Muscle layer of duodenum (tissue), 2 donors: ENCODE measurements around the gene SULF2.

Source experiments
- H3K27ac ChIP-seq: one replicate; pipeline ENCODE4 v1.7.0; 2013; ENCODE audit warnings: mild to moderate bottlenecking, low read length
- H3K27me3 ChIP-seq: one replicate; pipeline ENCODE4 v1.7.0; 2013; ENCODE audit warnings: low read depth, mild to moderate bottlenecking, control low read depth, low read length
- H3K36me3 ChIP-seq, 2 donors: one replicate each; pipeline ENCODE4 v1.7.0; 2013; ENCODE audit warnings: low read length in 2 of 2, control low read depth in 1 of 2, mild to moderate bottlenecking in 1 of 2; ENCODE audit not compliant: insufficient read depth in 2 of 2, control insufficient read depth in 1 of 2
- H3K4me1 ChIP-seq, 2 donors: one replicate each; pipeline ENCODE4 v1.7.0; 2013; ENCODE audit warnings: low read length in 2 of 2, mild to moderate bottlenecking in 2 of 2, control low read depth in 1 of 2, moderate library complexity in 1 of 2; ENCODE audit not compliant: insufficient read depth in 2 of 2, control insufficient read depth in 1 of 2
- H3K4me3 ChIP-seq, 2 donors: one replicate each; pipeline ENCODE4 v1.7.0; 2013; ENCODE audit warnings: low read length in 2 of 2, low read depth in 1 of 2, mild to moderate bottlenecking in 1 of 2
- H3K9me3 ChIP-seq, 2 donors: one replicate each; pipeline ENCODE4 v1.7.0; 2013; ENCODE audit warnings: low read length in 2 of 2, control low read depth in 1 of 2, mild to moderate bottlenecking in 1 of 2; ENCODE audit not compliant: control insufficient read depth in 1 of 2
- donor health status: healthy.

The SULF2 gene

DNA sequence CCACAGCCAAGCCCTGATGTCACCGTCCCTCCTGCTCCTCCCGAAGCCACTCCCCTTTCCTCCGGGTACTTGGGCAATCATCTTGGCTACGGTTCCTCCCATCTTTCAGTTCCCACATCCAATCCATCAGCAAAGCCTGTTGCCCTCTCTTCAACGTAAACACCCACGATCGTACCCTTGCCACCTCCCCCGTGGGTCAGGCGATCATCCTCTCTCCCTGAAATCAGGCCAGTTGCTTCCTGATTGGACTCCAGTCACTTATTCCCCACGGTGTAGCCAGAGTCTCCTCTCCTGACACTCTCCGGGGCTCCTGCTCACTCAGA, 44.5 kb downstream of the SULF2 start:
- Histone ChIP-seq H3K27me3 (no peaks in the 10 kb centered on the region), H3K4me3 (no peak overlapping the region), H3K27ac (no peak overlapping the region), H3K36me3 (peaks cover 0 to 14% of the 10 kb centered on the region in 2 donors), H3K4me1 (peaks cover 0 to 16% of the 10 kb centered on the region in 2 donors), H3K9me3 (no peaks in the 10 kb centered on the region)

- no peak overlapping the region for H3K4me3 ChIP-seq
- H3K27me3 ChIP-seq, result no peaks in the 10 kb centered on the region
- peaks cover 0 to 17% of the 10 kb centered on the region in 2 donors for H3K36me3 ChIP-seq
- H3K27ac ChIP-seq, result no peak overlapping the region
- H3K9me3 ChIP-seq, result no peaks in the 10 kb centered on the region
- H3K4me1 ChIP-seq, result peaks cover 0 to 19% of the 10 kb centered on the region in 2 donors
Observed at GRCh38 chr20:47740121-47740861, 45.0 kb downstream of the SULF2 start.

DNA sequence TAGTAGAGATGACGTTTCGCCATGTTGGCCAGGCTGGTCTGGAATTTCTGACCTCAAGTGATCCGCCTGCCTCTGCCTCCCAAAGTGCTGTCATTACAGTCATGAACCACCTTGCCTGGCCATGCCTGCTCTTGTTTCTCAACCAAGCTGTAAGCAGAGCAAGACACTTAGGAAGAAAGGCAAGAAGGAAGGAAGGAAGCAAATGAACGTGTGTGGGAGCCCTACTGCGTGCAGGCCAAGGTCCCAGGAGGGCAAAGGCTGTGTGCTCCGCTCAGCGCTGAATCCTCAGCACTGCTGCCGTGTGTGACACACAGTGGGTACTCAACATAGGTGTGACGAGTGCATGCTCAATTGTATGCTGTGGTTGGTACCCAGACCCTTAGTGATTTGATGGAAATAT, 47.4 kb downstream of the SULF2 start:
- Histone ChIP-seq H3K36me3 (peaks cover 0 to 17% of the 10 kb centered on the region in 2 donors), H3K27ac (no peak overlapping the region), H3K9me3 (no peaks in the 10 kb centered on the region)

GRCh38 chr20:47736570-47737152, 48.6 kb downstream of the SULF2 start:
- Histone ChIP-seq H3K4me3 (no peak overlapping the region), H3K27ac (no peak overlapping the region), H3K36me3 (peaks cover 0 to 17% of the 10 kb centered on the region in 2 donors), H3K4me1 (peaks cover 0 to 12% of the 10 kb centered on the region in 2 donors), H3K27me3 (no peaks in the 10 kb centered on the region), H3K9me3 (no peaks in the 10 kb centered on the region)

More for the DNA sequence above, 47.4 kb downstream of the SULF2 start:
- H3K4me1 ChIP-seq, result peaks cover 0 to 20% of the 10 kb centered on the region in 2 donors
- H3K4me3 ChIP-seq, result no peak overlapping the region
- no peaks in the 10 kb centered on the region for H3K27me3 ChIP-seq

GRCh38 chr20:47735412-47736400, 49.6 kb downstream of the SULF2 start:
- H3K27ac ChIP-seq, result no peak overlapping the region
- no peak overlapping the region for H3K4me3 ChIP-seq
- H3K9me3 ChIP-seq, result no peaks in the 10 kb centered on the region
- no peaks in the 10 kb centered on the region for H3K27me3 ChIP-seq
- H3K4me1 ChIP-seq, result peaks cover 0 to 3% of the 10 kb centered on the region in 2 donors
- H3K36me3 ChIP-seq, result peaks cover 0 to 17% of the 10 kb centered on the region in 2 donors

GRCh38 chr20:47734870-47735269, 50.4 kb downstream of the SULF2 start:
- Histone ChIP-seq H3K27ac (no peak overlapping the region), H3K9me3 (no peaks in the 10 kb centered on the region), H3K27me3 (no peaks in the 10 kb centered on the region), H3K4me3 (no peak overlapping the region), H3K36me3 (peaks cover 0 to 17% of the 10 kb centered on the region in 2 donors), H3K4me1 (peaks cover 0 to 3% of the 10 kb centered on the region in 2 donors)

GRCh38 chr20:47733892-47734291, 51.4 kb downstream of the SULF2 start:
- H3K9me3 ChIP-seq, result no peaks in the 10 kb centered on the region
- H3K36me3 ChIP-seq, result peaks cover 0 to 17% of the 10 kb centered on the region in 2 donors
- no peaks in the 10 kb centered on the region for H3K27me3 ChIP-seq
- H3K27ac ChIP-seq, result no peak overlapping the region
- peaks cover 0 to 3% of the 10 kb centered on the region in 2 donors for H3K4me1 ChIP-seq
- no peak overlapping the region for H3K4me3 ChIP-seq

DNA sequence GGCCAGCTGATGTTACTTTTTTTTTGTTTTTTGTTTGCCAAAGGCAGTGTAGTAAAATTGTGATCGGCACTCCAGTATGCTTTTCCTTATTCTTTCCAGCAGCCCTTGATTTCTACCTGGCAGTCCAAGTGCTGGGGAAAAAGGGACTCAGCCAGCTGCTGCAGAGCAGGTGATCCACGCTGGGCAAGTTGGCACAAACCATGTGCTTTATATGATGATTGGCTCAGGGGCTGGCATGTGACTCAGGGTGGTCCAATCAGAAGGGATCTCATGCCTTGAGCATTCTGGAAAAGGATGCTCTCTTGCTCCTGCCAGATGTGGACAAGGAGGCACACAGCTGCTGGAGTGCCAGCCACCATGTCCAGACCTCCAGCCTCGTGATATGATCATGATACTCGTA, 54.5 kb downstream of the SULF2 start:
- peaks cover 0 to 3% of the 10 kb centered on the region in 2 donors for H3K36me3 ChIP-seq
- no peak overlapping the region for H3K27ac ChIP-seq
- H3K4me3 ChIP-seq, result no peak overlapping the region
- H3K9me3 ChIP-seq, result no peaks in the 10 kb centered on the region
- H3K27me3 ChIP-seq, result no peaks in the 10 kb centered on the region
- peaks cover 0 to 3% of the 10 kb centered on the region in 2 donors for H3K4me1 ChIP-seq

DNA sequence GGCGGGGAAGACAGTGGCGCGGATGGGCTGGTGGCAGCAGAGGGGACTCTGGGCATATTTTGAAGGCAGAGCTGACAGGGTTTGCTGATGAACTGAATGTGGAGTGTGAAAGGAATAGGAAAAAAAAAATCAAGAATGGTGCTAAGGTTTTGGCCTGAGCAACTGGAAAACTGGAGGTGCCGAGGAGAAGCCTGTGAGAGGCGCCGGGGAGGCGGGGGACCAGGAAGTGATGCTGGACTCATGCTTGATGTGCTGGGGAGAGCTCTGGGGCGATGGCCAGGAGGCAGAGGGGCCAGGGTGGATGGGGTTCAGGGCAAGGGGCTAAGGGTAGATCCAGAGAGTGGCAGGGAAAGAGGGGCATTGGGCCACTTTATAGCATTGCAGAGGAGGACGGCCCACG, 55.8 kb downstream of the SULF2 start:
- no peaks in the 10 kb centered on the region for H3K9me3 ChIP-seq
- H3K36me3 ChIP-seq, result no peaks in the 10 kb centered on the region
- no peaks in the 10 kb centered on the region for H3K27me3 ChIP-seq
- H3K4me1 ChIP-seq, result no peaks in the 10 kb centered on the region
- no peak overlapping the region for H3K27ac ChIP-seq
- H3K4me3 ChIP-seq, result no peak overlapping the region

DNA sequence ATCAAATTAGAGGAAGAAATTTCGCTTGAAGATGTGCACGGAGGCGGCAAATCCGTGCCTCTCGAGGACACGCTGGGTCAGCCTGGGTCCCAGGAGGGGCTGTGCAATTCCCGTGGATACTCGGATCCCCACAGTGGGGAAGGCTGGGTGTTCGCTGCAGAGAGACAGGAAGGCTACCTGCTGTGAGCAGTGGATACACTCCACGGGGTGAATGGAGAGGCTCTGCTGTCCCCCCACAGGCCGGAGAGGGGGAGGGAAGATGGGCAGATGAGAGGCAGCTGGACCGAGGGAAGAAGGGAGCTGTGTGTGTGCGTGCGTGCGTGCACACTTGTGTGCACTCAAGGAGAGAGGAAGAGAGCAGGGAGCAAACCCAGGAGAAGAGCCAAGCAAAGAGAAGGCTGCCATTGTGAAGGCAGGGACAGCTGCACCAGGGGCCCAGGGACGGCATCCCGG, 57.3 kb downstream of the SULF2 start:
- peak overlapping the region in 1 of 2 donors; percentile 20 for H3K4me3 ChIP-seq
- no peaks in the 10 kb centered on the region for H3K4me1 ChIP-seq
- no peak overlapping the region for H3K27ac ChIP-seq
- H3K9me3 ChIP-seq, result no peaks in the 10 kb centered on the region
- H3K27me3 ChIP-seq, result no peaks in the 10 kb centered on the region
- no peaks in the 10 kb centered on the region for H3K36me3 ChIP-seq
